HEK293T (cell line): ENCODE results near the gene COX5B.
"Not testable (repeated sequence)": the region's sequence is repeated elsewhere in the genome, so short reads cannot be mapped to it uniquely, and the experiment has no call there.

Experiments used
- SUZ12 ChIP-seq: fragments of 450-650 bp; IDR thresholded peaks from 2 replicates; pipeline ENCODE4 v1.6.1; 2016; ENCODE audit warnings: mild to moderate bottlenecking
- TARDBP ChIP-seq: fragments of 450-650 bp; IDR thresholded peaks from 2 replicates; pipeline ENCODE4 v1.6.1; 2016

- not testable (repeated sequence) for TF ChIP-seq TARDBP, SUZ12
These were observed 49.7 kb upstream of the COX5B start for GRCh38 chr2:97596180-97596579.
